A375 (cell line): ENCODE data around the gene FAM50A. TPM values are rescaled to one million over a fixed set of nuclear protein-coding genes. Genes with fewer than 3 reads are reported as not detected.

Source experiments
- small RNA-seq: library from RNA; depleted of rRNA; stranded (forward); fragments of <200 nt; gene quantifications from one replicate; pipeline ENCODE3, GENCODE V24; 2014
- total RNA-seq: library from RNA; depleted of rRNA; stranded (reverse); fragments of >200 nt; shearing (Covaris generic); gene quantifications from 2 replicates; pipeline ENCODE4 v1.2.3, GENCODE V29; 2014; rRNA removed

Gene FAM50A
- total RNA-seq, result 68.2 and 70.8 TPM in 2 replicates

GRCh38 chrX:154443992-154444754, at the start of gene FAM50A:
FAM50A (plus strand) TSS chrX:154444141; CDS start chrX:154444236, 95 bp downstream.

GRCh38 chrX:154397888-154398667, 45.9 kb upstream of the FAM50A start, which contains the start of gene RPL10:
RPL10 (plus strand) TSS chrX:154398377; CDS start chrX:154398520, 143 bp downstream.

GRCh38 chrX:154409222-154409871, 34.6 kb upstream of the FAM50A start, which contains the start of gene DNASE1L1:
DNASE1L1 (minus strand) TSS chrX:154409254; CDS start chrX:154405568, 3,686 bp downstream.

GRCh38 chrX:154428176-154429171, 15.5 kb upstream of the FAM50A start, which contains the start of gene ATP6AP1:
ATP6AP1 (plus strand) TSS chrX:154428677; CDS start chrX:154428693, 16 bp downstream.

GRCh38 chrX:154436983-154437752, 6.8 kb upstream of the FAM50A start, which contains the start of gene GDI1:
GDI1 (plus strand) TSS chrX:154437154; CDS start chrX:154437255, 101 bp downstream.

GRCh38 chrX:154458116-154458953, 14.4 kb downstream of the FAM50A start, which contains the start of gene PLXNA3:
PLXNA3 (plus strand) TSS chrX:154458281; CDS start chrX:154460184, 1,903 bp downstream.

GRCh38 chrX:154478728-154479622, 35.0 kb downstream of the FAM50A start, which contains the start of gene LAGE3:
LAGE3 (minus strand) TSS chrX:154479281; CDS start chrX:154478915, 366 bp downstream.

GRCh38 chrX:154486396-154487207, 42.7 kb downstream of the FAM50A start, which contains the start of gene UBL4A:
UBL4A (minus strand) TSS chrX:154486615; CDS start chrX:154486584, 31 bp downstream.

GRCh38 chrX:154490414-154491083, 46.6 kb downstream of the FAM50A start, which contains the start of gene SLC10A3:
SLC10A3 (minus strand) TSS chrX:154490629; CDS start chrX:154488940, 1,689 bp downstream.

Small RNA genes lying within 50 kb of the gene (small RNA-seq; reads per million reads assigned to genes)
- gene MIR6858 (not detected), gene RN7SL697P (not detected), gene SNORA70 (not detected)

Other genes starting within 250 kb of the FAM50A start
- gene OPN1MW2, start 224.4 kb upstream of the FAM50A start, total RNA-seq, result not detected in 2 replicates
- gene OPN1MW3, start 186.6 kb upstream of the FAM50A start, total RNA-seq, result not detected in 2 replicates
- 0.08 TPM in 1 of 2 replicates, not detected in the other for gene TEX28, start 149.0 kb upstream of the FAM50A start, total RNA-seq
- not detected in 2 replicates for gene TKTL1, start 148.3 kb upstream of the FAM50A start, total RNA-seq
- 1,311 and 1,391 TPM in 2 replicates for gene FLNA, start 69.5 kb upstream of the FAM50A start, total RNA-seq
- 22.3 and 36.3 TPM in 2 replicates for gene EMD, start 64.8 kb upstream of the FAM50A start, total RNA-seq
- 3,309 and 3,903 TPM in 2 replicates for gene RPL10, start 45.8 kb upstream of the FAM50A start, total RNA-seq
- gene DNASE1L1, start 34.9 kb upstream of the FAM50A start, total RNA-seq, result 28.8 and 32.3 TPM in 2 replicates
- 27.1 and 34.7 TPM in 2 replicates for gene TAFAZZIN, start 32.6 kb upstream of the FAM50A start, total RNA-seq
- 37.5 and 48.8 TPM in 2 replicates for gene ATP6AP1, start 15.5 kb upstream of the FAM50A start, total RNA-seq
- 111 and 121 TPM in 2 replicates for gene GDI1, start 7.0 kb upstream of the FAM50A start, total RNA-seq
- 6.0 and 9.8 TPM in 2 replicates for gene PLXNA3, start 14.1 kb downstream of the FAM50A start, total RNA-seq
- gene LAGE3, start 35.1 kb downstream of the FAM50A start, total RNA-seq, result 35.6 and 38.9 TPM in 2 replicates
- 55.6 and 59.8 TPM in 2 replicates for gene UBL4A, start 42.5 kb downstream of the FAM50A start, total RNA-seq
- gene SLC10A3, start 46.5 kb downstream of the FAM50A start, total RNA-seq, result 23.3 and 28.2 TPM in 2 replicates
- gene FAM3A, start 72.1 kb downstream of the FAM50A start, total RNA-seq, result 43.0 and 45.9 TPM in 2 replicates
- gene G6PD, start 102.7 kb downstream of the FAM50A start, total RNA-seq, result 66.1 and 71.8 TPM in 2 replicates
- 19.2 and 20.7 TPM in 2 replicates for gene IKBKG, start 103.5 kb downstream of the FAM50A start, total RNA-seq
- 581 and 722 TPM in 2 replicates for gene CTAG1A, start 141.0 kb downstream of the FAM50A start, total RNA-seq
- 22.1 and 66.2 TPM in 2 replicates for gene CTAG1B, start 175.1 kb downstream of the FAM50A start, total RNA-seq
- 2.5 TPM in 2 replicates for gene CTAG2, start 209.4 kb downstream of the FAM50A start, total RNA-seq